ENCODE measurements around the gene SPDYA.

SPDYA gene

DNA sequence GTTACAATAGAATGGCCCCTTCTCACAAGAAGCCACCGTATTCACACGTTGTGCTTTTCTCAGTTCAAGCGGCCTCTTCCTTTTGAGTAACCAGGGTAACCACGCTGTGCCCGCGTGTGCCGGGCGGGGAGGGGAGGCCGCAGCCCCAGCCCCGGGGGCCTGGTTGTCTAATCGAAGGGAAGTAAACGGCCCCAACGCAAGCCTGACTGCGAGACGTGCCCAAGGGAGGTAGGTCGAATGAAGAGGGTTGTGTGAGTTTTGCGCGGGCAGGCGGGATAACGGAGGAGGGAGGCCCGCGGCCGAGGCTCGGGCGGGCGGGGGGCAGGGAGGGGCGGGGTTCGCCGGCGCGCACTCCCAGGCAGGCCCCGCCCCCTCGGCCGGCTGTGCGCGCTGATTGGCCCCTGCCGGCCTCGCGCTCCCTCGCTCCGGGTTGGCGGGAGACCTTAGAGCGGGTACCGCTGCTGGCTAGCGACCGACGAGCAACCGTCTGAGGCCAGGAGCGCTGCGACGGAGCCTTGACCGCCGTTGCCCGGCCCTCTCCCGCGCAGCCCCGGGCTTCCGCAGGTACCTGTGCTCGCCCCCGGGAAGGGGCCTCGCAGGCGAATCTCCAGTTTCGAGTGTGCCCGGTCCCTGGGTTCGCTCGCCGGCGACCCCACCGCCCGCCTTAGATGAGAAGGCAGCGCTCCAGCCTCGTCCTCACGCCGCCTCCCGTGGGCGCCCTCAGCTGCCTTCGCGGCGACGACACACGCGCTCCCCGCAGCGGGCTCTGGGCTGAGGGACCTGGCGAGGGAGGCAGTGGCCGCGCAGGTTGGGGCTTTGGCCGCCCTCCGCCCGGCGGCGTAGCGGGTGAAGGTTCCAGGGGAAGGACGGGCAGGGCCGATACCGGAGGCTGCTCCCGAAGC, at the start of gene SPDYA:
Gene SPDYA, plus strand, starts transcription at position 451 of the 902 bp plus-strand sequence. CDS start 5,181 bp downstream, outside the sequence.
- peak within 1 kb of the TSS; percentile 58 for H3K27ac ChIP-seq
- TF ChIP-seq, protein P1, sequence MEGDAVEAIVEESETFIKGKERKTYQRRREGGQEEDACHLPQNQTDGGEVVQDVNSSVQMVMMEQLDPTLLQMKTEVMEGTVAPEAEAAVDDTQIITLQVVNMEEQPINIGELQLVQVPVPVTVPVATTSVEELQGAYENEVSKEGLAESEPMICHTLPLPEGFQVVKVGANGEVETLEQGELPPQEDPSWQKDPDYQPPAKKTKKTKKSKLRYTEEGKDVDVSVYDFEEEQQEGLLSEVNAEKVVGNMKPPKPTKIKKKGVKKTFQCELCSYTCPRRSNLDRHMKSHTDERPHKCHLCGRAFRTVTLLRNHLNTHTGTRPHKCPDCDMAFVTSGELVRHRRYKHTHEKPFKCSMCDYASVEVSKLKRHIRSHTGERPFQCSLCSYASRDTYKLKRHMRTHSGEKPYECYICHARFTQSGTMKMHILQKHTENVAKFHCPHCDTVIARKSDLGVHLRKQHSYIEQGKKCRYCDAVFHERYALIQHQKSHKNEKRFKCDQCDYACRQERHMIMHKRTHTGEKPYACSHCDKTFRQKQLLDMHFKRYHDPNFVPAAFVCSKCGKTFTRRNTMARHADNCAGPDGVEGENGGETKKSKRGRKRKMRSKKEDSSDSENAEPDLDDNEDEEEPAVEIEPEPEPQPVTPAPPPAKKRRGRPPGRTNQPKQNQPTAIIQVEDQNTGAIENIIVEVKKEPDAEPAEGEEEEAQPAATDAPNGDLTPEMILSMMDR (conservative IDR thresholded peaks at IDR 0.05), result peak; percentile 11; the same call in 1 of the 2 replicates

DNA sequence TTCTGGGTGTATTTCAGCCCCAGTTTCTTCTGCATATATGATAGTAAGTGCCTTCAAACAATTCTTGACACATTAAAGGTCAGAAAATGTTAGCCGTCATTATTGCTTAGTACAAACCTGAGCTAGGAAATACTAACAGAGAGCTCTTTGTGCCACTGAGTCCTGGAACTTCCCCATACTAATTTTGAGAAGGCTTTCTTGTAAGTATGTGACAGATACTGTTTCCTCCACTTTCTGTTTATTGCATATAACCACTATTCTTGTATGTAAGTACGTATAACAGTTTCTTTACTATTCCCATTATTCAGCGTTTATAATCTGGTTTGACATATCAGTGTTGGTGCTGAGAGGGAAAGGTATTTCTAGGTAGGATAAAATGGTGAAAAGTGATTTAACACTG, 49.2 kb upstream of the SPDYA start:
- TF ChIP-seq, protein P1 (conservative IDR thresholded peaks at IDR 0.05), result no peak
- no peak overlapping the region for H3K27ac ChIP-seq

DNA sequence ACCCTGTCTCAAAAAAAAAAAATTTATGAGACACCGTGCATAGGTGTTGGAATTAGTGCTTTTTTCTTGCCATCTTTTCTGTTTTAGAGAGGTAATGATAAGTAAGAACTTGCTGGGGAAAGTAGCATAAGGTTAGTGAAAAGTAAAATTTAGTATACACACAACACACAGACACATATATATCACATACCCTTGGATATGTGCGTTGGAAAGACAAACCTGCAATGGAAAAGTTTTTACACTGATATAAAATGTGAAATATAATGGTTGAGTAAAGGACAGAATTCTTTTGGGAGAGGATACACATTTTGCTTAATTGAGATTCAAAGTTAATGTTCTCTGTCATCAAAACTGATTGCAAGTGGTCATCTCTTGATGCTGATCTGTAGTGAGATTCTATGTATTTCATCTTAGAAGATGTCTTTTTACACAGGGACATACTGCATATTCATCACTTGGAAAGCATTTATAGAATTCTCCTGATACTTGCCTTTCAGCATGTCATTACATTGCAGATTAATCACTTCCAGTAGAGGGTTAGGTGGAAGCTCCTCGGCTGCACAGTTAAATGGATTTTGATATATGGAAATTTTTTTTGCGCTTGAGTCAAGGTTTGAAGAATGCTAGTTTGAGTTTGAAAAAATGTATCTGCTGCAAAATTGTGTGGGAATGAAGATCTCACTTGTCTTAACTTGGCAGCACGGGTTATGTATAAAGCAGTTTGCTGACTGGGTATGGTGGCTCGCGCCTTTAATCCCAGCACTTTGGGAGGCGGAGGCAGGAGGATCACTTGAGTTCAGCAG, 45.5 kb upstream of the SPDYA start:
- H3K27ac ChIP-seq, result no peak overlapping the region
- TF ChIP-seq, protein P1 (conservative IDR thresholded peaks at IDR 0.05), result no peak

DNA sequence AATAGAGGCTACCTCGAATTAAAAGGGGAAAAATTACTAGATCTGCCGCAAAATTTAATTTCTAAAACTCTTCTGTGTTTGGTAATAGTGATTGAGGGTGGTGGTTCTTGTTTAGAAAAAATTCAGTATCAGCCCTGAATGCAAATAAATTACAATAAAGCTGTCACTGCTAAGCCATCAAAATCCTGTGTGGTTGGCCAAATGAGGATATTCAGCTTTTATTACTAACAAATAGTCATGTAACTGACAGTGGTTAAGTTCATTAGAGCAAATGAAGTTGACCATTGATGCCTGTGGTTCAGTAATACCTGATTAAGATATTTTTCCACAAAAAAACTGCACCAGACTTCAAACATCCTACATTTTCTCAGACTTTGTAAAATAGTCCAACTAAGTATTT, 44.6 kb upstream of the SPDYA start:
- TF ChIP-seq, protein P1 (conservative IDR thresholded peaks at IDR 0.05), result no peak
- H3K27ac ChIP-seq, result no peak overlapping the region

DNA sequence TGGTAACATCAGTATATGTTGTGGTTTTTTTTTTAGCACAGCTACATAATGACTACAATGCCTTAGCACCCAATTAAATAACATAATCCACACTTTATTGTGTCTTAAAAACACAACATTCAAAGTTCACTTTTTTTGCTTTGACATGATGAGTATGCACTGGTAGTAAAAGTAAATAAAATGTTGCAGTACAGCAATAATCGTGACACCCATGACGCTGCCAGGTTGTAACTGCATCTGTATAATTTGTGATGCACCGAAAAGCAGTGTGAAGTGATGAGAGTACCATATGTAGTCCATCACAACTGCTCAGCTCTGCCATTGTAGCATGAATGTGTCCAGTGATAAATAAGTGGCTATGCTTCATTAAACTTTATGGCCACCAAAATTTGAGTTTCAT, 43.3 kb upstream of the SPDYA start:
- TF ChIP-seq, protein P1 (conservative IDR thresholded peaks at IDR 0.05), result no peak
- no peak overlapping the region for H3K27ac ChIP-seq

DNA sequence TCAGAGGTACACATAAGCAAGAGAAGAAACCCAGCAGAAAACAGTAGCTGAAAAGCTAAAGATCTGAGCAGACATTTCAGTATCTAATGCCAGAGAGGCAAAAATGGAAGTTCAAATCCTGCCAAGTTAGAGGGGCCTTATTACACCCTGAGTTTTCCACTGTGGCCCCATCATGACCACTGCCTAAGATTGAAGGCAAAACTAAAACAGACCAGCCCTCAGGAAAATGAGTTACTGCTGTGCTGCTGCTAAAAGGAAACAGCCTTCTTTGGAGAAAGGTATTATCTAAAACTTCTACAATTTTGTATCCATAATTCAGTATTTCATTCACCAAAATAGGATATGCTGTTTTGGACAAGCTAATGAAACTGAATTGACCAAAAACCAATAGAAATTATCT, 42.2 kb upstream of the SPDYA start:
- H3K27ac ChIP-seq, result no peak overlapping the region
- TF ChIP-seq, protein P1 (conservative IDR thresholded peaks at IDR 0.05), result no peak

DNA sequence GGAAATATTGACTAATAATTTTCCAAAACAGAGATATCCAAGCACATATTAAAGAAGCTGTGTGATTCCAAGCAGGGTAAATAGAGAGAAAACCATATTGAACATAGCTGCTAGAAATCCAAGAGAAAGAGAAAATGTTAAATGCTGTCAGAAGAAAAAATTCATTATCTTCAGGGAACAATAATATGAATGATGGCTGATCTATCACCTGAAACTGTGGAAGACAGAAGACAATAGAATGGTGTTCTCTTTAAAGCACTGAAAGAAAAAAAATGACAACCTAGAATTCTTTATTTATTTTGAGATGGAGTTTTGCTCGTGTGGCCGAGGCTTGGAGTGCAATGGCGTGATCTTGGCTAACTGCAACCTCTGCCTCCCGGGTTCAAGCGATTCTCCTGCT, 41.7 kb upstream of the SPDYA start:
- TF ChIP-seq, protein P1 (conservative IDR thresholded peaks at IDR 0.05), result no peak
- H3K27ac ChIP-seq, result no peak overlapping the region
